ENCODE measurements around the gene CDKN2A.

DNA sequence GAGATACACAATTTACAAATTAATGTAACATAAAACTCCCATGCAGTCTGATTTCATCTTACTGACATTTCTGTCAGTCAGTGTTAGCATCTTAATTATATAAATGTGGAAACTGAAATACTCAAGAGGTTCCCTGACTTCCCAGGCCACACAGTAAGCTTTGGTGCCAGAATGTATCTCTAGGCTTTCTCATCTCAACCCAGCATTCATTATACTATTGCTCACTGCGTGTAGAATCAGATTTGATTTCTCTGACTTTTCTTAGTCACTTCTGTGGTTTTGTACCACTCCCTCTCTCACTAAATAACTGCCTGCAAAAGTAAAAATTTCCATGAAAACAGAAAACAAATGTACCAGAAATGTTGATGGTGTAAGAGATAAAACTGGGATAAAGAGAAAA lies 46.6 kb upstream of the CDKN2A start:
- TF ChIP-seq, protein P1, sequence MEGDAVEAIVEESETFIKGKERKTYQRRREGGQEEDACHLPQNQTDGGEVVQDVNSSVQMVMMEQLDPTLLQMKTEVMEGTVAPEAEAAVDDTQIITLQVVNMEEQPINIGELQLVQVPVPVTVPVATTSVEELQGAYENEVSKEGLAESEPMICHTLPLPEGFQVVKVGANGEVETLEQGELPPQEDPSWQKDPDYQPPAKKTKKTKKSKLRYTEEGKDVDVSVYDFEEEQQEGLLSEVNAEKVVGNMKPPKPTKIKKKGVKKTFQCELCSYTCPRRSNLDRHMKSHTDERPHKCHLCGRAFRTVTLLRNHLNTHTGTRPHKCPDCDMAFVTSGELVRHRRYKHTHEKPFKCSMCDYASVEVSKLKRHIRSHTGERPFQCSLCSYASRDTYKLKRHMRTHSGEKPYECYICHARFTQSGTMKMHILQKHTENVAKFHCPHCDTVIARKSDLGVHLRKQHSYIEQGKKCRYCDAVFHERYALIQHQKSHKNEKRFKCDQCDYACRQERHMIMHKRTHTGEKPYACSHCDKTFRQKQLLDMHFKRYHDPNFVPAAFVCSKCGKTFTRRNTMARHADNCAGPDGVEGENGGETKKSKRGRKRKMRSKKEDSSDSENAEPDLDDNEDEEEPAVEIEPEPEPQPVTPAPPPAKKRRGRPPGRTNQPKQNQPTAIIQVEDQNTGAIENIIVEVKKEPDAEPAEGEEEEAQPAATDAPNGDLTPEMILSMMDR (IDR thresholded peaks at IDR 0.05) = no peak
- no peak for TF ChIP-seq EP300 (IDR thresholded peaks at IDR 0.05)
- TF ChIP-seq POLR2A (IDR thresholded peaks at IDR 0.05) = no peak
- no peak for TF ChIP-seq POLR2AphosphoS5 (IDR thresholded peaks at IDR 0.05)
